Testis (tissue), 2 donors: ENCODE data around the gene PISD.

Experiments
- POLR2A ChIP-seq: fragments of 450-650 bp; IDR thresholded peaks from one replicate; pipeline ENCODE4 v1.6.1; 2017; ENCODE audit warnings: antibody characterized with exemption, mild to moderate bottlenecking, moderate library complexity
- TF ChIP-seq, protein P1 (sequence below), 3 experiments: fragments of 450-650 bp in 2 of 3; fragments of 200-600 bp in 1 of 3; sonication (generic) in 1 of 3; IDR thresholded peaks; one replicate each; pipeline ENCODE4 v1.5.1; 2016 to 2019; ENCODE audit warnings: antibody characterized with exemption in 3 of 3, mild to moderate bottlenecking in 2 of 3, moderate library complexity in 1 of 3

GRCh38 chr22:31682751-31683150, 20.7 kb upstream of the PISD start:
- TF ChIP-seq, protein P1, sequence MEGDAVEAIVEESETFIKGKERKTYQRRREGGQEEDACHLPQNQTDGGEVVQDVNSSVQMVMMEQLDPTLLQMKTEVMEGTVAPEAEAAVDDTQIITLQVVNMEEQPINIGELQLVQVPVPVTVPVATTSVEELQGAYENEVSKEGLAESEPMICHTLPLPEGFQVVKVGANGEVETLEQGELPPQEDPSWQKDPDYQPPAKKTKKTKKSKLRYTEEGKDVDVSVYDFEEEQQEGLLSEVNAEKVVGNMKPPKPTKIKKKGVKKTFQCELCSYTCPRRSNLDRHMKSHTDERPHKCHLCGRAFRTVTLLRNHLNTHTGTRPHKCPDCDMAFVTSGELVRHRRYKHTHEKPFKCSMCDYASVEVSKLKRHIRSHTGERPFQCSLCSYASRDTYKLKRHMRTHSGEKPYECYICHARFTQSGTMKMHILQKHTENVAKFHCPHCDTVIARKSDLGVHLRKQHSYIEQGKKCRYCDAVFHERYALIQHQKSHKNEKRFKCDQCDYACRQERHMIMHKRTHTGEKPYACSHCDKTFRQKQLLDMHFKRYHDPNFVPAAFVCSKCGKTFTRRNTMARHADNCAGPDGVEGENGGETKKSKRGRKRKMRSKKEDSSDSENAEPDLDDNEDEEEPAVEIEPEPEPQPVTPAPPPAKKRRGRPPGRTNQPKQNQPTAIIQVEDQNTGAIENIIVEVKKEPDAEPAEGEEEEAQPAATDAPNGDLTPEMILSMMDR (IDR thresholded peaks at IDR 0.05), result no peak
- no peak for TF ChIP-seq POLR2A
